GM12801 (cell line): ENCODE results near the gene ARHGAP11A.

Experiments used
- TF ChIP-seq, protein P1 (sequence below): IDR thresholded peaks from one replicate; pipeline ENCODE4 v1.5.1; 2011; ENCODE audit warnings: control low read depth; ENCODE audit not compliant: insufficient read length; ENCODE audit errors: extremely low read depth

The ARHGAP11A gene

DNA sequence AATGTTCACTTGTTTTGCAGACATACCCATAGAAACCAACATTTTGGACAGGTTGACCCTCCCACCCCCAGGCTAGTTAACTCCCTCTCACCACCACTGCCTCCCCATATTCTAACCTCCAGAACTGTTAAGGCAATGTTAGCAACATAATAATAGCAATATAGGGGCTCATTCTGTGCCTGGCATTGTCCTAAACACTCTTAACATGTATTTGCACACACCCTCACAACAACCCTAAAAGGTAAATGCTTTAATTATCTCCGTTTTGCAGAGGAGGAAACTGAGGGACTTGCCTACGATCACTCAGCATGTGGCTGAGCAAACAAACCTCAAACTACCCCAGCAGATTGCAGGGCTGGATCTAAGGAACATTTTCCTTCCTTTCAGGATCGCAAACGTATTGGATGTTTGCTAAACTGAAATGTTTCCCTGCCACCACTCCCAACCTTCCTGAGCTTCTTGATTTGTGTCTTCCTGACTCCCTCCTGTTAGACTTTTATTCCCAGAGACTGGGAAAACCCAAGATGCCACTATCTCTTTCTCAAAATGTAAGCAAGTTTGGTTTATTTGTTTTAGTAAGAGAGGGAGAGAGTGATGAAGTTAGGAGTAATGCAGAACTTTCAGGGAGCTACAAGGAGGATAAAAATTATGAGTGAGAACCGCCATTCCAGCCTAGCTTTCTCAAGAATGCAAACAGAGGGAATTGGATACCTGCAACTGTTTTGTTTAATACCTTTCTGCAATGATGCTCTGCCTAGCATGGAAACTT lies 27.5 kb downstream of the ARHGAP11A start:
- TF ChIP-seq, protein P1, sequence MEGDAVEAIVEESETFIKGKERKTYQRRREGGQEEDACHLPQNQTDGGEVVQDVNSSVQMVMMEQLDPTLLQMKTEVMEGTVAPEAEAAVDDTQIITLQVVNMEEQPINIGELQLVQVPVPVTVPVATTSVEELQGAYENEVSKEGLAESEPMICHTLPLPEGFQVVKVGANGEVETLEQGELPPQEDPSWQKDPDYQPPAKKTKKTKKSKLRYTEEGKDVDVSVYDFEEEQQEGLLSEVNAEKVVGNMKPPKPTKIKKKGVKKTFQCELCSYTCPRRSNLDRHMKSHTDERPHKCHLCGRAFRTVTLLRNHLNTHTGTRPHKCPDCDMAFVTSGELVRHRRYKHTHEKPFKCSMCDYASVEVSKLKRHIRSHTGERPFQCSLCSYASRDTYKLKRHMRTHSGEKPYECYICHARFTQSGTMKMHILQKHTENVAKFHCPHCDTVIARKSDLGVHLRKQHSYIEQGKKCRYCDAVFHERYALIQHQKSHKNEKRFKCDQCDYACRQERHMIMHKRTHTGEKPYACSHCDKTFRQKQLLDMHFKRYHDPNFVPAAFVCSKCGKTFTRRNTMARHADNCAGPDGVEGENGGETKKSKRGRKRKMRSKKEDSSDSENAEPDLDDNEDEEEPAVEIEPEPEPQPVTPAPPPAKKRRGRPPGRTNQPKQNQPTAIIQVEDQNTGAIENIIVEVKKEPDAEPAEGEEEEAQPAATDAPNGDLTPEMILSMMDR = no peak

DNA sequence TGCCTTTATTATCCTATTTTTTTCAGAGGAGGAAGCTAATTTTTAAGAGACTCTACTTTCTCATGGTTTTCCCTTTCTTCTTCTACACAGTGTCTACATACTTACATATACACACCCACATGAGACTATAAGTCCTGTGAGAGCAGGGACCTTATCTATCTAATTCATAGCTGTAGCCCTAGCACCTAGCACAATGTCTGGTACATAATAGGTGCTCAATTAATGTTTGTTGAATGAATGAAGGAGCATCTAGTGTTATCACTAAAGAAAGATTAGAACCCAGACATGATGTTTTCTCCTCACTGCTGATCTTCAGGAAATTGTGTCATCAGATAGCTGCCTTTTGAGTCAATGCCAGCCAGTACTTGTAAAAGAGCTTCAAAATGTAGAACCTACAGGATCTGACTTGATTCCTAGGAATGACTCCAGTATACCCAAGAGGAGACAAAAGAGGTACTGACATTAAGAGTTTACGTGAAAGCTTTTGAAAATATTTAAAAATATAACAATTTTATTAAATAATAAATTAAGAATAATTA lies 28.7 kb downstream of the ARHGAP11A start:
- TF ChIP-seq, protein P1 = no peak

DNA sequence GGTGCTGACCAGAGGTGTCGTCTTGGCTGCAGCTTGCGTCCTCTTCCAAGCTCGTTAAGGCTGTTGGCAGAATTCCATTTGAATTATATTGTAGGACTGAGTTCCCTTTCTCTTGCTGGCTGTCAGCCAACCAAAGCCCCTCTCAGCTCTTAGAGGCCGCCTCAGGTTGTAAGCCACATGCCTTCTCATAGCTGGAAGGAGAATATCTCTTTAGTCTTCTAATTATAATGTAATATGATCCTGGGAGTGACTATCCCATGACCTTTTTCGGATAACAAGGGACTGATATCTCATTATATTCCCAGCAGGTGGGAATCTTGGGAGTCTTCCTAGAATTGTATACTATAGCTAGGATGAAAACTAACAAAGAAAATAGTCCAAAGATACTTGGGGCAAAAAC lies 31.0 kb downstream of the ARHGAP11A start:
- TF ChIP-seq, protein P1 = no peak

DNA sequence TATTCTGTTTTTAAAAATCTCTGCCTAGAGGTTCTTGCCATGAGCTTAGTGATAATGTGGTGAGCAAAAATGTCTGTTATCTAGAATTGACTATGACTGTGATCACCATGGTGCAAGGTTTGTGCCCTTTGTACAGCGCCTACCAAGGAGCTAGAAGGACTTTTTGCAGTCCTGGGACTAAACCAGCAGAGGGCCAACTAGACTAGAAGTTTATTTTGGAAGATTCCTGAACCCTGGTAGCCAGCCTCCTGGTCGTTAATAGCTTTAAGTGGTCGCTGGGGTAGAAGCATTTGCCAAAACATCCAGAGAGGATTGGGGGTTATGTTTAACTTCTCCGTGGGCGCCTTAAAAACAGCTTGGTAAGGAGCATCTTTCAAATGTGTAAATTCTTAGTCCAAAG lies 34.0 kb downstream of the ARHGAP11A start:
- TF ChIP-seq, protein P1 = no peak

DNA sequence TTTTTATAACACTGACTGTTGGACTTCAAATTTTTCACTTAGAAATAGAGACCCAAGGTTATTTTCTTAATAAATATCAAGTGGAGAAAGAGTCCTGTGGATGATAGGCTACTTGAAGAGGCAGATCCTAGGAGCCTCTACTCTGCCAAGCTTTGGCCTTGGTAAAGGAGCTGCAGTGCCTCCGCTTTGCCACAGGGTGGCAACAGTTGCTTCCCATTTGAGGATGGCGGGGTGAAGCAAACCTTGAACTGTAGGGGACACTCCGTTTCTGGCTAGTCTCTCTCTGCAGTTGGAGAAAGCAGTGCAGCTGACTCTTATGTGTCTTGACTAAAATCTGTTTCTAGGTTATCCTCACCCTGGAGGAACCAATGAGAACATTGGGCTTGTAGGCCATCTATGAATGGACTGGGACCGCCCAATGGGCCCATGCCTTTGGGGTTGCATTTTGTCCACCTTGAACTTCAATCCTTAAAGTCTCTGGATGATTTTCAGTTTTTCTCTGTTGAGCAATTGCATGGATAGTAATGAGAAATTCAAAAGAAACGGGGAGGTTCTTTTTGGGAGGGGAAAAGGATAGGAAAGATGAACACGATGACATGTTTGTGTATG lies 36.0 kb downstream of the ARHGAP11A start:
- TF ChIP-seq, protein P1 = peak; percentile 57

DNA sequence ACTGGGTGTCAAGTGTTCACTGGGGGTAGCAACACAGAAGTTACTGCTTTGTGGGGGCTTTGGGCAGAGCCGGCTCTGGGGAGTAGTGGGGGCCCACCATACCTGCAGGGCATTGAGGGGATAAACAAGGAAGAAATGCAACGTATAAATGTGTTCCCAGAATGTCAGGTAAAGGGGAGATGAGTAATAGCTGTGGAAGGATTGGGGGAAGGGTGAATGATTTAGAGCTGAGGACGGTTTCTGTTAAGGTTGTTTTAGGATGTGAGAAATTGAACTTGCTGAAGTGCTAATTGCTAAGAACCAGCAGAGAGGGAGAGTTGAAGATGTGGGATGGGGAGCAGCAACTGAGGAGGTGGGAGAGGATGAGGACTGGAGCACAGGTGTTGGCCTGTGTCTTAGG lies 36.9 kb downstream of the ARHGAP11A start:
- TF ChIP-seq, protein P1 = no peak

DNA sequence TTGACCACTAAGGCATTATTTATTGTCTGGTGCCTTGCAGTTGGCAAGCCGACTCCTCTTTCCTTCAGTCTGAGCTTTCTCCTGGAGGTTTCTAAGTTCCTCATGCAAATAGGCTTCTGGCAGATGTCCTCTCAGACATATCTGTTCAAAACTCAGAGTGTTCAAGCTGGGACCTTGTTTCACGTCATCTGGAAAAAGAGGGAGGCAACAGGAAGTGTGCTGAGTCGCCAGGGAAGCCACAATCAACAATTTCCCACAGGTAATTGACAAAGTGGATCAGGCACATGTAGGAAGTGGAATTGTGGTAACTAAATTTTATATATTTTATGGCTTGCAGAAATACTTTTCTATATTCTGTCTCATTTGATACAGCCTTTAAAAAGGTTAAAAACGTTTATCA lies 40.8 kb downstream of the ARHGAP11A start:
- TF ChIP-seq, protein P1 = no peak
